DND-41 (cell line): ENCODE results near the gene QRICH1.

Source experiments
- ATAC-seq: fragments of 200-7000 bp; cut with Tn5 transposase; 3 replicates; pipeline ENCODE4 v1.9.1; 2021; ENCODE audit warnings: low read depth; ENCODE audit not compliant: insufficient read depth
- DNase-seq: peaks from one replicate; pipeline ENCODE4 v3.0.0-alpha.2; 2020
- H2AFZ ChIP-seq: 2 replicates; pipeline ENCODE4 v1.6.0; 2012; ENCODE audit warnings: low read depth, low read length
- H3K27ac ChIP-seq: 2 replicates; pipeline ENCODE4 v1.5.1; 2012; ENCODE audit warnings: low read length, inconsistent platforms
- H3K27me3 ChIP-seq: fragments of 200-600 bp; sonication (generic); 2 replicates; pipeline ENCODE4 v1.6.0; 2012; ENCODE audit warnings: low read length, mild to moderate bottlenecking, inconsistent platforms; ENCODE audit not compliant: insufficient read depth, poor library complexity
- H3K36me3 ChIP-seq: 2 replicates; pipeline ENCODE4 v1.5.1; 2012; ENCODE audit warnings: low read length, inconsistent platforms; ENCODE audit not compliant: insufficient read depth
- H3K4me1 ChIP-seq: 2 replicates; pipeline ENCODE4 v1.5.1; 2012; ENCODE audit warnings: mild to moderate bottlenecking, low read length; ENCODE audit not compliant: insufficient read depth
- H3K4me2 ChIP-seq: 2 replicates; pipeline ENCODE4 v1.6.0; 2012; ENCODE audit warnings: mild to moderate bottlenecking, moderate library complexity, low read length, inconsistent platforms; ENCODE audit not compliant: insufficient read depth
- H3K4me3 ChIP-seq, 2 experiments: fragments of 200-600 bp in 1 of 2; shearing (Covaris generic) in 1 of 2; 2 replicates each; pipeline ENCODE4 v1.5.1; 2012 to 2016; ENCODE audit warnings: inconsistent platforms in 2 of 2, low read length in 2 of 2, mild to moderate bottlenecking in 2 of 2, low read depth in 1 of 2, moderate library complexity in 1 of 2
- H3K79me2 ChIP-seq: 2 replicates; pipeline ENCODE4 v1.6.0; 2012; ENCODE audit warnings: low read length, inconsistent platforms; ENCODE audit not compliant: insufficient read depth
- H3K9ac ChIP-seq: 2 replicates; pipeline ENCODE4 v1.6.0; 2012; ENCODE audit warnings: low read depth, mild to moderate bottlenecking, inconsistent platforms, low read length, moderate library complexity
- H3K9me3 ChIP-seq: 2 replicates; pipeline ENCODE4 v1.5.1; 2012; ENCODE audit warnings: low read length, moderate library complexity, mild to moderate bottlenecking, inconsistent platforms; ENCODE audit not compliant: insufficient read depth, severe bottlenecking
- H4K20me1 ChIP-seq: 2 replicates; pipeline ENCODE4 v1.6.0; 2012; ENCODE audit warnings: low read length; ENCODE audit not compliant: insufficient read depth
- EZH2 ChIP-seq: IDR thresholded peaks from 3 replicates; pipeline ENCODE4 v1.6.1; 2012; ENCODE audit warnings: borderline replicate concordance, low read depth, mild to moderate bottlenecking, moderate library complexity, low read length, inconsistent platforms; ENCODE audit not compliant: severe bottlenecking
- TF ChIP-seq, protein P1 (sequence below): IDR thresholded peaks from 2 replicates; pipeline ENCODE4 v1.5.1; 2012; ENCODE audit warnings: borderline replicate concordance, low read length, moderate library complexity, mild to moderate bottlenecking; ENCODE audit not compliant: poor library complexity, severe bottlenecking; ENCODE audit errors: extremely low read depth

QRICH1 gene

DNA sequence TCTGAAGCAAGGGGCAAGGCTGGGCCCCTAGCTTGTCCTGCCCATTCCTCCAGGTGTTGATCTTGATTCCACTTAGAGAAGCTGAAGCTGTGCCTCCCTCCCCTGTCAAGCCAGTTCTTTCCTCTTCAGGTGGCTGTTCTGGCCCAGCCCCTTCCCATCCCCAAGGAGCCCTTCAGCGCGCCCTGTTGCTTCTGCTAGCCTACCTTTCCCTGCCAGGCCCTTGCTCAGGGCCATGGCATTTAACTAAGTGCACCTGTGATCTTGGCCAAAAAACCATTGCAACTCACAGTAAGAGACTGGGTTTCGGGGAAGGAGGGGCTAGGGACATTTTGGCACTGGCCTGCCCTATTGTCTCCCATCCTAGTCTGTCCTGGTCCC lies 88.6 kb downstream of the QRICH1 start:
- H2AFZ ChIP-seq: no peak overlapping the region
- DNase-seq: no peak
- no peak for TF ChIP-seq EZH2
- TF ChIP-seq, protein P1, sequence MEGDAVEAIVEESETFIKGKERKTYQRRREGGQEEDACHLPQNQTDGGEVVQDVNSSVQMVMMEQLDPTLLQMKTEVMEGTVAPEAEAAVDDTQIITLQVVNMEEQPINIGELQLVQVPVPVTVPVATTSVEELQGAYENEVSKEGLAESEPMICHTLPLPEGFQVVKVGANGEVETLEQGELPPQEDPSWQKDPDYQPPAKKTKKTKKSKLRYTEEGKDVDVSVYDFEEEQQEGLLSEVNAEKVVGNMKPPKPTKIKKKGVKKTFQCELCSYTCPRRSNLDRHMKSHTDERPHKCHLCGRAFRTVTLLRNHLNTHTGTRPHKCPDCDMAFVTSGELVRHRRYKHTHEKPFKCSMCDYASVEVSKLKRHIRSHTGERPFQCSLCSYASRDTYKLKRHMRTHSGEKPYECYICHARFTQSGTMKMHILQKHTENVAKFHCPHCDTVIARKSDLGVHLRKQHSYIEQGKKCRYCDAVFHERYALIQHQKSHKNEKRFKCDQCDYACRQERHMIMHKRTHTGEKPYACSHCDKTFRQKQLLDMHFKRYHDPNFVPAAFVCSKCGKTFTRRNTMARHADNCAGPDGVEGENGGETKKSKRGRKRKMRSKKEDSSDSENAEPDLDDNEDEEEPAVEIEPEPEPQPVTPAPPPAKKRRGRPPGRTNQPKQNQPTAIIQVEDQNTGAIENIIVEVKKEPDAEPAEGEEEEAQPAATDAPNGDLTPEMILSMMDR: no peak
- H3K79me2 ChIP-seq: peaks cover 31% of the 10 kb centered on the region
- peaks cover 11% of the 10 kb centered on the region for H3K36me3 ChIP-seq
- no peak for ATAC-seq
- no peaks in the 10 kb centered on the region for H3K9me3 ChIP-seq
- H4K20me1 ChIP-seq: peaks cover 26% of the 10 kb centered on the region
- peaks cover 35% of the 10 kb centered on the region for H3K4me1 ChIP-seq
- no peak overlapping the region for H3K4me2 ChIP-seq
- H3K27me3 ChIP-seq: no peaks in the 10 kb centered on the region
- no peak overlapping the region for H3K27ac ChIP-seq
- no peak overlapping the region for H3K4me3 ChIP-seq
- no peak overlapping the region for H3K9ac ChIP-seq

DNA sequence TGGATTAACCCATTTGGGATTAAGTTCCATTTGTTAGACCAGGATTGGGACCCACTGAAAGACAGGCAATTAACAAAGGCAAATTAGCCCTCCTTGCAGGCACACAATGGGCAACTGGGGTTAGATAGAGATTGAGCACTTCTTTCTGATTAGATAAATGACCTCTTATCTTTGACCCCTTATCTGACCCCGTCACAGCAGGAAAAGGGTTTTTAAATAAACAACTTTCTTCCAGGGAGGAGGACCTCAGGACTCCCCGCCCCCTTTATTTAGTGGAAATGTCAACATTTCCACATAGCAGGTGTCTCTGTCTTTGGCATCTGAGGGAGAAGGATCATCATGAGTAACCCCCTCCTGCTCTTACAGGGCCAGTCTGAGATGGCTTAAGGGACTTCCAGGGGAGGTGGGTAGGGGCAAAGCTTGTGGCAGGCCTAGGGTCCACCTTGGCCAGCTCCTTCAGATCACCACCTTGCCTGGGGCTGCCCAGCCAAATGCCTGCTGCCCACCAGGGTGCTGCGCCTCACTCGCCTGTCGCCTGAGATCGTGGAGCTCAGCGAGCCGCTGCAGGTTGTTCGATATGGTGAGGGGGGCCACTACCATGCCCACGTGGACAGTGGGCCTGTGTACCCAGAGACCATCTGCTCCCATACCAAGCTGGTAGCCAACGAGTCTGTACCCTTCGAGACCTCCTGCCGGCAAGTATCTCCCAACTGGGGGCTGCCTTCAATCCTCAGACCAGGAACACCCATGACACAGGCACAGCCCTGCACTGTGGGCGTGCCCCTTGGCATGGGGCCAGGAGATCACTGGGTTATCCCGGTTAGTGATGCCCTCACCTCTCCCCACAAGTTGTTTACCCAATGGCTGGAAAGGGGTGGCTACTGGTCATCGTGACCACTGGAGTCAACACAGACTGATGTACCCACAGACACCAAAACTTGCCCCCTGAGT lies 89.2 kb downstream of the QRICH1 start:
- Histone ChIP-seq H4K20me1 (peaks cover 20% of the 10 kb centered on the region), H3K4me2 (no peak overlapping the region), H3K79me2 (peaks cover 24% of the 10 kb centered on the region), H2AFZ (no peak overlapping the region), H3K9me3 (no peaks in the 10 kb centered on the region), H3K27ac (no peak overlapping the region), H3K36me3 (peaks cover 11% of the 10 kb centered on the region), H3K4me1 (peaks cover 33% of the 10 kb centered on the region), H3K9ac (no peak overlapping the region), H3K4me3 (no peak overlapping the region), H3K27me3 (no peaks in the 10 kb centered on the region)
- no peak for DNase-seq
- TF ChIP-seq EZH2: no peak
- TF ChIP-seq, protein P1: no peak
- no peak for ATAC-seq

- DNase-seq (no peak), ATAC-seq (no peak)
- no peaks in the 10 kb centered on the region for H3K27me3 ChIP-seq
- no peak for TF ChIP-seq EZH2
- TF ChIP-seq, protein P1: no peak
- no peak overlapping the region for H3K4me2 ChIP-seq
- H2AFZ ChIP-seq: no peak overlapping the region
- H3K79me2 ChIP-seq: no peaks in the 10 kb centered on the region
- H3K4me1 ChIP-seq: peaks cover 4% of the 10 kb centered on the region
- no peak overlapping the region for H3K4me3 ChIP-seq
- 0 out of 2 replicates have a peak, but pooled peaks cover 2% of the 10 kb centered on the region for H4K20me1 ChIP-seq
- peaks cover 4% of the 10 kb centered on the region; the same call in 1 of the 2 replicates for H3K36me3 ChIP-seq
- no peak overlapping the region for H3K9ac ChIP-seq
- H3K9me3 ChIP-seq: no peaks in the 10 kb centered on the region
- H3K27ac ChIP-seq: no peak overlapping the region
Measured at GRCh38 chr3:49001155-49001554, 92.7 kb downstream of the QRICH1 start.
